GM19452 (cell line): Measurements from ENCODE around the gene KLHDC4.
"Not testable (repeated sequence)": the region's sequence is repeated elsewhere in the genome, so short reads cannot be mapped to it uniquely, and the experiment has no call there.

Source experiments
- ATAC-seq: cut with Tn5 transposase; IDR thresholded peaks from one replicate; pipeline ENCODE4 v1.9.1; 2021; ENCODE audit not compliant: unreplicated experiment

The KLHDC4 gene

DNA sequence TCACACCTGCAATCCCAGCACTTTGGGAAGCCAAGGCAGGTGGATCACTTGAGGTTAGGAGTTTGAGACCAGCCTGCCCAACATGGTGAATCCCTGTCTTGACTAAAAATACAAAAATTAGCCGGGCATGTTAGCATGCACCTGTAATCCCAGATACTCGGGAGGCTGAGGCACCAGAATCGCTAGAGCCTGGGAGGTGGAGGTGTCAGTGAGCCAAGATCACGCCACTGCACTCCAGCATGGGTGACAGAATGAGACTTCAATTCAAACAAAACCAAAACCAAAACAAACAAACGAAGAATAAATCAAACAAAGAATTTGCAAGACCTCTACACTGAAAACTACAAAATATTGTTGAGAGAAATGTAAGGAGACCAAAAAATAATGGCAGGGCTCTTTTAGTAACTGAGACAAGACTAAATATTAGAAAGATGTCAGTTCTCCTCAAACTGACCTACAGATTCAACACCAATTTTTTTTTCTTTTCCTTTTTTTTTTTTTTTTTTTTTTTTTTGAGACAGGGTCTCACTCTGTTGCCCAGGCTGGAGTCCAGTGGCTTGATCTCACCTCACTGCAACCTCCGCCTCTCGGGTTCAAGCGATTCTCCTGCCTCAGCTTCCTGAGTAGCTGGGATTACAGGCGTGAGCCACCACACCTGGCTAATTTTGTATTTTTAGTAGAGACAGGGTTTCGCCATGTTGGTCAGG lies 23.1 kb upstream of the KLHDC4 start:
- not testable (repeated sequence) for ATAC-seq

- ATAC-seq: not testable (repeated sequence)
Observed at GRCh38 chr16:87787451-87788091, 21.8 kb upstream of the KLHDC4 start.

GRCh38 chr16:87784812-87785211 lies 19.0 kb upstream of the KLHDC4 start:
- no peak for ATAC-seq

GRCh38 chr16:87782033-87782432 lies 16.2 kb upstream of the KLHDC4 start:
- ATAC-seq: no peak

GRCh38 chr16:87780385-87780989 lies 14.7 kb upstream of the KLHDC4 start:
- no peak for ATAC-seq

DNA sequence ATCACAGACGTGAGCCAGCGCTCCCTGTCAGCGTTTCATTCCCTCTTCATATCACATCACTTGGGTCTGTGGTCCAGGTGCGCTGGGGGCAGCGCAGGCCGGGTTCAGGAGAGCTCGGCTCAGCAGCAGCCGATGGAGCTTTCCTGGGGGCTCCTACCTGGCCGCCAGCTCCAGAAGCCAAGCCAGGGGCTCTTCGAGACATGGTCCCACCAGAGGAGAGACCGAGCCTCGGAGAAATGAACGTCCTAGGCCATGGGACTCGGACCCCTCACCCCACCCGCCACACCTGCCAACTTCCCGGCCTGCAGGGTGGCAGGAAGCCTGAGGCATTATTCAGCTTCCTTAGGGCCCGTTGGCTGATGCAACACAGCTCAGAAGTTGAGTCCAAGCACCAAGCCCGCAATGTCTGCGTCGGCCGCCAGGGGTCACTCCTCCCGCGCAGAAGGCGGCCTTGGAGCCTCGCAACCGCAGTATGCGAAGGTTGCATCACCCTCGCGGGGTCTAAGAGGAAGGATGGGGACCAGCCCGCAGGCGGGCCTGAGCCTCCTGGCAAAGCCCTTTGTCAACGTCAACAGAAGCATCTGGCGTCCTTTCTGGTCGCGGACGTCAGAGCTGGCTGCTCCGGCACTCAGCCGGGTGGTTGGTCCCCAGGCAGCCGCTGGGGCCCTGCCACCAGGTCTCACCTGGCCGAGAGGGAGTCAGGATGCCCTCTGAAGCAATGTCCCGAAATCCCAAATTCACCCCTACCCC lies 13.2 kb upstream of the KLHDC4 start:
- ATAC-seq: peak; percentile 46

GRCh38 chr16:87778476-87778829 lies 12.7 kb upstream of the KLHDC4 start:
- ATAC-seq: no peak

DNA sequence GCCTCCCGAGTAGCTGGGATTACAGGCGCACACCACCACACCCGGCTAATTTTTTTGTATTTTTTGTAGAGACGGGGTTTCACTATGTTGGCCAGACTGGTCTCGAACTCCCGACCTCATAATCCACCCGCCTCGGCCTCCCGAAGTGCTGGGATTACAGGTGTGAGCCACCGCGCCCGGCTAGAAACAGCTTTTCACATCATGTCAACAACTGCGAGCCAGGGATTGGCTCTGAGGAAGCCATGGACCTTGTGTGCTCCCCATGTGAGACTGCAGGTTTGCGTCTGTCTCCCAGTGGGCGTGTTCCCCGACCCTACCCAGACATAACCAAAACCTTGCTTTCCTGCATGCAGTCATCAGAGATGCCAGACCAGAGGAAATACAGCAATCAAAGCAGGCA lies 8.1 kb upstream of the KLHDC4 start:
- ATAC-seq: not testable (repeated sequence)

GRCh38 chr16:87767456-87767855 lies 1.7 kb upstream of the KLHDC4 start:
- ATAC-seq: not testable (repeated sequence)

GRCh38 chr16:87766485-87766797 lies 655 bp upstream of the KLHDC4 start:
- ATAC-seq: no peak

- peak; percentile 35 for ATAC-seq
Observed at GRCh38 chr16:87765473-87765775, 362 bp downstream of the KLHDC4 start.

- peak; percentile 10 for ATAC-seq
Observed at GRCh38 chr16:87764600-87765472, 950 bp downstream of the KLHDC4 start.

- ATAC-seq: no peak
Observed at GRCh38 chr16:87762620-87763019, 3.2 kb downstream of the KLHDC4 start.

GRCh38 chr16:87762071-87762571 lies 3.7 kb downstream of the KLHDC4 start:
- no peak for ATAC-seq

- ATAC-seq: no peak
Observed at GRCh38 chr16:87761060-87761459, 4.7 kb downstream of the KLHDC4 start.

GRCh38 chr16:87757841-87758426 lies 7.9 kb downstream of the KLHDC4 start:
- no peak for ATAC-seq

DNA sequence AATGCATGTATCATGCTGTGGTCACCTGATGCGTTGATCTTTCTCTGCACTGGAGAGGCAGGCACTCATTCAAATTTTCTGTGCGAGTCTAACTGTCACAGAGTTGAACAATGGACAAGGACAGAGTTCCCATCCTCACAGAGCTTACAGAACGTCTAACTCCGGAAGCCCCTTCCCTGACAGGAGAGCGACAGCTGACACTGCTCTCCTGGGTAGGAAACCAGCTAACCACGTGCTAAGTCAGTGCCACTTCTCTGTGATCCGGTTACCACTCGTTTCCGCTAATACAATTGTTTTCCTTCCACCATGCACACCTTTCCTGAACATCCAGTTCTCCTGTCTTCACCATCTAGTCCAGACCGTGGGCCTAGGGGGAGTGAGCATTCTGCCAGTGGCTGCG lies 11.3 kb downstream of the KLHDC4 start:
- no peak for ATAC-seq

DNA sequence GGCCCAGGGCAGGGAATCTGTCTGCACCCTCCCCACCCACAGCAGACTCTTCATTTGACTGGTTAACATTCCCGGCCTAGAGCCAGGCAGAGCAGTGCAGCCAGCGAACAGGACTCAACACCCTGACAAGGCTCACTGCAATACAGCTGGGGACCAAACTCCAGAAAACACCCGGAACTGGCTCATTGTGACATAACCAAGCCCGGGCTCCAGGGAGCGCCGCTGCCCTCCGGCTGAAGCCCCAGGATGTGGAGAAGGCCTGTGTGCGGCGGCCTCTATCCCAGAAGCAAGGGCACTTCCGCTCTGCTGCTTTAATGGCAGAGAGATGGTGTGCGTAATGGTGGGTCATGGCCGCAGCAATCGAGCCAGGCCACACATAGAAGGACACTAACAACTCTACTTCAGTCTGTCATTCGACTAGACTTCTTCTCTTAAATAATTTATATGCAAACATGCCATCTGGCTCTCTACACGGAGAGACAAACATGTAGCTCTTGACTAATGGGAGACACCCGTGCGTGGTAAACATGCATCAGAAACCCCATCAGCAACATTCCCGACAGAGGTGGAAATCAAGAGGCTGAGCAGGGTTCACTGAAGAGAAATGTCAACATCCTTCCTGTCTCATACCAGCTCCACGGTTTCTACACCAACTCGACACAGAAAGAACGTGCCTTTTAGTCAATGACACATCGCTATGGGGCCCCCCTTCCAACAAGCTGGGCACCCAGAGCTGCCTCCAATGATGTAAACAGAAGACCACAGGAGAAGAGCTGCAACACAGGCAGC lies 18.0 kb downstream of the KLHDC4 start:
- no peak for ATAC-seq

DNA sequence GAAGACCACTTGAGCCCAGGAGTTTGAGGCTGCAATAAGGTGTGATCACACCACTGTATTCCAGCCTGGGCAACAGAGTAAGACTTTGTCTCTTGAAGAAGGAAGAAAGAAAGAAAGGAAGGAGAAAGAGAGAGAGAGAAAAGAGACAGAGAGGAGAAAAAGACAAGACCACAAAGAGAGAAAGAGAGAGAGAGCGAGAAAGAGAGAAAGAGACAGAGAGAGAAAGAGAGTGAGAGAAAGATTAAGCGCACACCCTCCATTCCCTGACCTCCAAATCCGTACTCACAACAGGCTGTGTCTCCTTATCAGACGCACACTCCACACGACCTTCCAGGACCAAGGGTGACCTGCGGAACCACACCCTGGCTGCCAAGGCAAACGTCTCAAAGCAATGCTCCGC lies 19.6 kb downstream of the KLHDC4 start:
- ATAC-seq: no peak
